ENCODE data around the gene SH3BGRL2.

Gene SH3BGRL2

DNA sequence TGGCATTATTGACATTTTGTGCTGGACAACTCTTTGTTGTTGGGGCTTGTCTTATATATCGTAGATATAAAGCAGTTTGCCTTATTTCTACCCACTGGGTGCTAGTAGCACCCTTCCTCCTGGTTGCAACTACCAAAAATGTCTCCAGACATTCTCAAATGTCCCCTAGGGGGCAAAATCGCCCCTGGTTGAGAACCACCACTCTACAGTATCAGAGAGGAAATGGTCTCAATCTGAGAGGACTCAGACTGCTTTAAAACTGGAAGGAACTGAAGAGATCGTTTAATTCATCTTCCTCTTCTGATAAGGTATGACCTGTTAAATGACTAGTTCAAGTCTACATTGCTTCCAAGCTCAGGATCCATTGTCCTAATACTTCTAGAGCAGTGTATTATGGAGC is 14.9 kb downstream of the SH3BGRL2 start:
- Histone ChIP-seq H3K27me3 (replicated peaks) (no peaks in the 10 kb centered on the region), H3K27ac (no peak overlapping the region), H3K36me3 (replicated peaks) (no peaks in the 10 kb centered on the region), H3K4me3 (ENCODE audit: low read depth, low read length) (no peak overlapping the region)
- DNase-seq = no peak
- in situ Hi-C loops (cut with HindIII; ENCODE audit: low pct_ligation_motif_present, low sequenced_read_pairs) = no loop called here
- TF ChIP-seq, protein P1, sequence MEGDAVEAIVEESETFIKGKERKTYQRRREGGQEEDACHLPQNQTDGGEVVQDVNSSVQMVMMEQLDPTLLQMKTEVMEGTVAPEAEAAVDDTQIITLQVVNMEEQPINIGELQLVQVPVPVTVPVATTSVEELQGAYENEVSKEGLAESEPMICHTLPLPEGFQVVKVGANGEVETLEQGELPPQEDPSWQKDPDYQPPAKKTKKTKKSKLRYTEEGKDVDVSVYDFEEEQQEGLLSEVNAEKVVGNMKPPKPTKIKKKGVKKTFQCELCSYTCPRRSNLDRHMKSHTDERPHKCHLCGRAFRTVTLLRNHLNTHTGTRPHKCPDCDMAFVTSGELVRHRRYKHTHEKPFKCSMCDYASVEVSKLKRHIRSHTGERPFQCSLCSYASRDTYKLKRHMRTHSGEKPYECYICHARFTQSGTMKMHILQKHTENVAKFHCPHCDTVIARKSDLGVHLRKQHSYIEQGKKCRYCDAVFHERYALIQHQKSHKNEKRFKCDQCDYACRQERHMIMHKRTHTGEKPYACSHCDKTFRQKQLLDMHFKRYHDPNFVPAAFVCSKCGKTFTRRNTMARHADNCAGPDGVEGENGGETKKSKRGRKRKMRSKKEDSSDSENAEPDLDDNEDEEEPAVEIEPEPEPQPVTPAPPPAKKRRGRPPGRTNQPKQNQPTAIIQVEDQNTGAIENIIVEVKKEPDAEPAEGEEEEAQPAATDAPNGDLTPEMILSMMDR (IDR thresholded peaks at IDR 0.05; ENCODE audit: low read depth, low read length, missing control alignments) = peak; percentile 25

DNA sequence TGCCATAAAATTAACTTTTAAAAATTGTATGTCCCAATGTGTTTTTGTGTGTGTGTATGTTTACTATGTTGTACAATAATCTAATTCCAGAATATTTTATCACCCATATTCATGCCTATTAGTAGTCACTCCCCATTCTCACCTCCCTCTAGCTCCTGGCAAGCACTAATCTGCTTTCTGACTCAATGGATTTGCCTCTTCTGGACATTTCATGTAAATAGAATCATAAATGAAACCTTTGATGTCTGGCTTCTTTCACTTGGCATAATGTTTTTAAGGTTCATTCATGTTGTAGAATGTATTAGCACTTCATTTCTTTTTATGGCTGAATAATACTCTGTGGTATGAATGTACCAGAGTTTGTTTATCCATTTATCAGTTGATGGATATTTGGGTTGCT is 15.4 kb downstream of the SH3BGRL2 start:
- TF ChIP-seq, protein P1 (IDR thresholded peaks at IDR 0.05; ENCODE audit: low read depth, low read length, missing control alignments) = no peak
- Histone ChIP-seq H3K27ac (no peak overlapping the region), H3K27me3 (replicated peaks) (no peaks in the 10 kb centered on the region), H3K36me3 (replicated peaks) (no peaks in the 10 kb centered on the region), H3K4me3 (ENCODE audit: low read depth, low read length) (no peak overlapping the region)
- no peak for DNase-seq
- in situ Hi-C loops (cut with HindIII; ENCODE audit: low pct_ligation_motif_present, low sequenced_read_pairs) = no loop called here

DNA sequence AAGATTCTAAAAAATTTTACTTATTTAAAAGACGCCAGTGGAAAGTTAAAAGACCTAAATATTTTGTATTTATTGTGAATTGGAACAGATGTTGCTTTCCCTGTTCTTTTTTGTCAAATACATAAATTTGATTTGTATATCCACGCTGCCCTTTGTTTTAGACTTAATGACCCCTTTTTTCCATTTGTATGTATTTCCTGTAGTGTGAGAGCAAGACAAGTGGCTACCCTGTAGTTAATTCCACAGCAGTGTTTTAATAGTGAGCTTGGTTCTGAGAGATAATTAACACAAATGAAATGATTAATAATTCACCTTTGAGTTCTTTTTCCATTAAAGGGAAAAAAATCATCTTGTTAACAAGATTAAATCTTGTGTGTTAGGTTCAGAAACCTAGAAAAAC is 16.6 kb downstream of the SH3BGRL2 start:
- no peak for DNase-seq
- H3K27ac ChIP-seq = no peak overlapping the region
- in situ Hi-C loops (cut with HindIII; ENCODE audit: low pct_ligation_motif_present, low sequenced_read_pairs) = no loop called here
- H3K4me3 ChIP-seq (ENCODE audit: low read depth, low read length) = no peak overlapping the region
- H3K36me3 ChIP-seq (replicated peaks) = no peaks in the 10 kb centered on the region
- TF ChIP-seq, protein P1 (IDR thresholded peaks at IDR 0.05; ENCODE audit: low read depth, low read length, missing control alignments) = no peak
- no peaks in the 10 kb centered on the region for H3K27me3 ChIP-seq (replicated peaks)

DNA sequence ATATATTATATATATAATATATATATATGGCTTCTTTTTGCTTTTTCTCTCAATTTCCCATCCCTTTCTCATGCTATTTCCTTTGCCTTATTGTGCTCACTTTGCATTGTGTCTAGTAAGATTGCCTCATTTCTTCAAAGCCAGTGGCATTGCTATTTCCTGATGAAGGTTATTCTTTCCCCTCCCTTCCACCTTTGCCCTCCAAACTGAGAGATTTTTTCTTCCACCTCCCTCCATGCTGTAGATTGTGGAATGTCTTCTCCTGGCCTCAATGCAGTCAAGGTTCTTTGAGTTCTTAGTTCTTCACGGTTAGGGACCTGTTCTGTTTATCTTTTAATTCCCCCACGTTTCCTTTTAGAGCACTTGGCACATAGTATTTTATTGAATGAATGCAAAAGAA is 17.2 kb downstream of the SH3BGRL2 start:
- H3K4me3 ChIP-seq (ENCODE audit: low read depth, low read length) = no peak overlapping the region
- in situ Hi-C loops (cut with HindIII; ENCODE audit: low pct_ligation_motif_present, low sequenced_read_pairs) = no loop called here
- TF ChIP-seq, protein P1 (IDR thresholded peaks at IDR 0.05; ENCODE audit: low read depth, low read length, missing control alignments) = no peak
- no peak overlapping the region for H3K27ac ChIP-seq
- DNase-seq = no peak
- no peaks in the 10 kb centered on the region for H3K36me3 ChIP-seq (replicated peaks)
- no peaks in the 10 kb centered on the region for H3K27me3 ChIP-seq (replicated peaks)

DNA sequence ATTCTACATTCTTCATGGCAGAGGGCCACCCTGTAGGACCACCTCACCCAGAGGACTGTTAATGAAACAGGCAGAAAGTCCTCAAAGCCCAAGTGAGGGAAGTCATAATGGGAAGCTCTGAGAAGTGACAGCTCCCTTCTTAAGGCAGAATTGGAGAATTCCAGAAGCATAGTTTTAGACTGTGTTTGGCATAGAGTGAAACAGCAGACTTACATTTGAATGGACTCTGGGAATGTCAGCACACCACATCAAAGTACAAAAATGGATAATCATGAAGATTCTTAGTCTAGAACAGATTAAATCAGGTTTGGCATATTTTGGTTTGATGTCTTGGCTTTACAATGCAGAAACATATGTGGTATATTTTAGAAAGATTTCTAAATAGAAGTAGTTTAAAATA is 17.9 kb downstream of the SH3BGRL2 start:
- Histone ChIP-seq H3K4me3 (ENCODE audit: low read depth, low read length) (no peak overlapping the region), H3K27me3 (replicated peaks) (no peaks in the 10 kb centered on the region), H3K36me3 (replicated peaks) (no peaks in the 10 kb centered on the region), H3K27ac (no peak overlapping the region)
- DNase-seq = no peak
- TF ChIP-seq, protein P1 (IDR thresholded peaks at IDR 0.05; ENCODE audit: low read depth, low read length, missing control alignments) = no peak
- in situ Hi-C loops (cut with HindIII; ENCODE audit: low pct_ligation_motif_present, low sequenced_read_pairs) = no loop called here

DNA sequence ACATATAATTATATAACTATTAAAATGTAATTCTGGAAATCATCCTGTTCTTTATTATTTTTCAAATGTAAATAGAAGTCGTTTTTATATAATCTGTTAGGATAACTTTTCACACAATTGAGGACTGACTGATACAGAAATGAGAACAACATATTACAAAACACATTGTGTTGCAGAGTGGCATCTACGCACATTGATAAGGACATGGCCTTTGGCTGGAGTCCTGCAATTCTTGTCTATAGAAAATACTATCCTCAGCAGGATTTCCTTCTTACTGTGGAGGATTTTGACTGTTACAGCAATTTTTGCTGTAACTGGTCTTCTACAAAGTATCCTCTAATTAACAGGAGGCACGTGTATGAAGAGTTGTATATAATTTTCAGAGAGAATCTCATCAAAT is 19.8 kb downstream of the SH3BGRL2 start:
- Histone ChIP-seq H3K36me3 (replicated peaks) (no peaks in the 10 kb centered on the region), H3K27ac (no peak overlapping the region), H3K4me3 (ENCODE audit: low read depth, low read length) (no peak overlapping the region), H3K27me3 (replicated peaks) (no peaks in the 10 kb centered on the region)
- in situ Hi-C loops (cut with HindIII; ENCODE audit: low pct_ligation_motif_present, low sequenced_read_pairs) = no loop called here
- no peak for DNase-seq
- TF ChIP-seq, protein P1 (IDR thresholded peaks at IDR 0.05; ENCODE audit: low read depth, low read length, missing control alignments) = no peak
